ENCODE data around the gene EFCAB6.

EFCAB6 gene

GRCh38 chr22:43852573-43853327 lies 40.6 kb upstream of the EFCAB6 start:
- DNase-seq (ENCODE audit: low spot score), result no peak
- no peak for TF ChIP-seq CTCF (IDR thresholded peaks at IDR 0.05; ENCODE audit: extremely low read depth, missing control alignments)

GRCh38 chr22:43851979-43852307 lies 39.8 kb upstream of the EFCAB6 start:
- no peak for DNase-seq (ENCODE audit: low spot score)
- no peak for TF ChIP-seq CTCF (IDR thresholded peaks at IDR 0.05; ENCODE audit: extremely low read depth, missing control alignments)

- no peak for DNase-seq (ENCODE audit: low spot score)
- no peak for TF ChIP-seq CTCF (IDR thresholded peaks at IDR 0.05; ENCODE audit: extremely low read depth, missing control alignments)
Measured at GRCh38 chr22:43851058-43851978, 39.2 kb upstream of the EFCAB6 start.

GRCh38 chr22:43850529-43850928 lies 38.4 kb upstream of the EFCAB6 start:
- no peak for TF ChIP-seq CTCF (IDR thresholded peaks at IDR 0.05; ENCODE audit: extremely low read depth, missing control alignments)
- DNase-seq (ENCODE audit: low spot score), result no peak

- no peak for TF ChIP-seq CTCF (IDR thresholded peaks at IDR 0.05; ENCODE audit: extremely low read depth, missing control alignments)
- no peak for DNase-seq (ENCODE audit: low spot score)
Measured at GRCh38 chr22:43849731-43850130, 37.6 kb upstream of the EFCAB6 start.

GRCh38 chr22:43848366-43849171 lies 36.5 kb upstream of the EFCAB6 start:
- no peak for TF ChIP-seq CTCF (IDR thresholded peaks at IDR 0.05; ENCODE audit: extremely low read depth, missing control alignments)
- no peak for DNase-seq (ENCODE audit: low spot score)

Data from GM20000 (cell line).